Activated CD4-positive, alpha-beta T cell treated with anti-CD3 and anti-CD28 coated beads, Interleukin-2, amount 50 U/mL, for 48 hours (primary cell): ENCODE results near the gene NFIA.

Experiments
- DNase-seq, 2 experiments: peaks; one replicate each; pipeline ENCODE4 v3.0.0-alpha.2; 2020

Gene NFIA

GRCh38 chr1:61085206-61085982 is 3.0 kb downstream of the NFIA start:
- DNase-seq, result no peak

- DNase-seq, result no peak
These were observed 3.8 kb downstream of the NFIA start for GRCh38 chr1:61085983-61086644.

GRCh38 chr1:61087571-61087970 is 5.2 kb downstream of the NFIA start:
- DNase-seq, result no peak

- DNase-seq, result no peak
These were observed 6.0 kb downstream of the NFIA start for GRCh38 chr1:61088163-61088974.

- no peak for DNase-seq
These were observed 7.0 kb downstream of the NFIA start for GRCh38 chr1:61089338-61089737.

GRCh38 chr1:61089741-61090140 is 7.4 kb downstream of the NFIA start:
- no peak for DNase-seq

- DNase-seq, result no peak
These were observed 8.3 kb downstream of the NFIA start for GRCh38 chr1:61090546-61091202.

GRCh38 chr1:61091455-61091854 is 9.1 kb downstream of the NFIA start:
- DNase-seq, result no peak

GRCh38 chr1:61092642-61093041 is 10.3 kb downstream of the NFIA start:
- DNase-seq, result no peak

GRCh38 chr1:61093525-61094137 is 11.3 kb downstream of the NFIA start:
- DNase-seq, result no peak

- no peak for DNase-seq
These were observed 12.5 kb downstream of the NFIA start for GRCh38 chr1:61094677-61095469.

GRCh38 chr1:61095470-61095812 is 13.1 kb downstream of the NFIA start:
- no peak for DNase-seq

- no peak for DNase-seq
These were observed 15.0 kb downstream of the NFIA start for GRCh38 chr1:61097317-61097716.

- DNase-seq, result no peak
These were observed 15.4 kb downstream of the NFIA start for GRCh38 chr1:61097722-61098121.

GRCh38 chr1:61098333-61098732 is 16.0 kb downstream of the NFIA start:
- DNase-seq, result no peak

- DNase-seq, result no peak
These were observed 16.6 kb downstream of the NFIA start for GRCh38 chr1:61098906-61099437.

GRCh38 chr1:61100578-61100977 is 18.2 kb downstream of the NFIA start:
- DNase-seq, result no peak

GRCh38 chr1:61101536-61101935 is 19.2 kb downstream of the NFIA start:
- DNase-seq, result no peak

GRCh38 chr1:61102041-61102440 is 19.7 kb downstream of the NFIA start:
- no peak for DNase-seq

GRCh38 chr1:61102621-61103020 is 20.3 kb downstream of the NFIA start:
- no peak for DNase-seq

- DNase-seq, result no peak
These were observed 21.9 kb downstream of the NFIA start for GRCh38 chr1:61104220-61104671.

- DNase-seq, result no peak
These were observed 25.3 kb downstream of the NFIA start for GRCh38 chr1:61107638-61108037.
